ENCODE data around the gene SP140. TPM values are rescaled to one million over a fixed set of nuclear protein-coding genes. Genes with fewer than 3 reads are reported as not detected.
A peak's percentile ranks its signal among the peaks of the same experiment; 100 is the strongest.

The SP140 gene
- total and polyA plus RNA-seq, 2 of the 13 experiments (the other 11 are each of a cell fraction or from before 2014, with no cell fraction given): 0.57 to 0.80 TPM

DNA sequence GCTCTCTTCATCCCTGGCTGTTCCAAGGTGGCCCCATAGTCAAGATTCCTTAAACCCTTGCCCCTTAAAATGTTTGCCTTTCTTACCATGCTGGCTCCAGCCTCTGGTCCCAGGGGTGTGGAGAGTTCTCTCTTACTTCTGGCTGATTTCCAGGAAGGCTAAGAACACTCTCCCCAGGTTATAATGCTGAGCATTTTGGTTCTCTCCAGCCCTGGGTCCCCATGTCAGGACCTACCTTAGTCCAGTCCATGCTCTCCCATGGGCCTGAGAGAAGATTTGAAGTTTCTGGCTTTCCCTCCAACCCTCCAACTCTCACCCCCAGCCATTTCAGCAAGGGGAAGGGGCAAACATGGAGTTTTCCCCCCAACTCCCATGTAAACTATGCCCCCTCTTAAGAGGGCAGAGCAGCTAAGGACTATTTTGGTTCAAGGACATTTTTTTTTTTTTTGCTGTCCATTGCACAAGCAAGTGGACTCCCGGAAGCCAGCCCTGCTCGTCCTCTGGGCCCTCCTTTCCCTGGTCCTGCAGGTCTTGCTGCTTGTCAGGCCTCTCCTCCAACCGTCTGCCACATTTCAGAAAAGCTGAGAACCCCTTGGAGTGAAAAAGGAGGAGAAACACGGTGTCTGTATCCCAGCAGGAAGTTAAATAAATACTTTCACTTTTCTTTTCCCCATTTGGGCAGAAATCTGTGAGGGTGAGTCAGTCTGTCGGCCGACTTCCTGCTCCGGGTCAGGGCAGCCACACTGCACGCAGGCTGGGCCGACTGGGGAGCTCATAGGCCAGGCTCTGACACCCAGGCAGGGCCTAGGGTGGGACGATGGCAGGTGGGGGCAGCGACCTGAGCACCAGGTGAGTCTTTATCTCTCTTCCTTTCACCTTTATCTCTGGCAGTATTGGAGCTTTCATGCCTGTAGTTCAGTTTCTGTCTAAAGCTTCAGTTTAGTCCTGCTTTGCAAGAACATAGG, 101.2 kb downstream of the SP140 start, which contains the start of gene SP140L (continued):
- TF ChIP-seq ZIK1 (CRISPR knock-in tag; IDR thresholded peaks at IDR 0.05; ENCODE audit: borderline replicate concordance, low read depth) (no peak), ZNF547 (CRISPR knock-in tag; IDR thresholded peaks at IDR 0.05) (peak; percentile 65; the same call in 1 of the 2 replicates), ZNF619 (CRISPR knock-in tag; IDR thresholded peaks at IDR 0.05) (peak; percentile 61; the same call in 1 of the 2 replicates), ZNF264 (CRISPR knock-in tag; IDR thresholded peaks at IDR 0.05) (peak; percentile 64; the same call in 1 of the 2 replicates), ZSCAN25 (CRISPR knock-in tag; IDR thresholded peaks at IDR 0.05) (peak; percentile 66), ZNF749 (CRISPR knock-in tag; IDR thresholded peaks at IDR 0.05; ENCODE audit: borderline replicate concordance) (peak; percentile 72; the same call in 1 of the 2 replicates), ZC3H13 (CRISPR knock-in tag; IDR thresholded peaks at IDR 0.05) (no peak), ZNF44 (CRISPR knock-in tag; IDR thresholded peaks at IDR 0.05) (0 out of 2 replicates have a peak, but pooled peaks have one; percentile 33), TGIF2 (CRISPR knock-in tag; IDR thresholded peaks at IDR 0.05) (0 out of 2 replicates have a peak, but pooled peaks have one; percentile 71), MYC (CRISPR knock-in tag; IDR thresholded peaks at IDR 0.05; ENCODE audit: borderline replicate concordance) (peak; percentile 82), ZNF256 (CRISPR knock-in tag; conservative IDR thresholded peaks at IDR 0.05) (no peak), SOX13 (IDR thresholded peaks at IDR 0.05) (no peak), SOX13 (CRISPR knock-in tag; conservative IDR thresholded peaks at IDR 0.05 in 1 of 2, IDR thresholded peaks at IDR 0.05 in 1 of 2) (peak in 1 of 2 experiments; percentile 17; a peak in 1 of 4 replicates), ZNF678 (CRISPR knock-in tag; IDR thresholded peaks at IDR 0.05) (no peak), BORCS8-MEF2B (CRISPR knock-in tag; IDR thresholded peaks at IDR 0.05) (peak; percentile 78)
- TF ChIP-seq, protein P1, sequence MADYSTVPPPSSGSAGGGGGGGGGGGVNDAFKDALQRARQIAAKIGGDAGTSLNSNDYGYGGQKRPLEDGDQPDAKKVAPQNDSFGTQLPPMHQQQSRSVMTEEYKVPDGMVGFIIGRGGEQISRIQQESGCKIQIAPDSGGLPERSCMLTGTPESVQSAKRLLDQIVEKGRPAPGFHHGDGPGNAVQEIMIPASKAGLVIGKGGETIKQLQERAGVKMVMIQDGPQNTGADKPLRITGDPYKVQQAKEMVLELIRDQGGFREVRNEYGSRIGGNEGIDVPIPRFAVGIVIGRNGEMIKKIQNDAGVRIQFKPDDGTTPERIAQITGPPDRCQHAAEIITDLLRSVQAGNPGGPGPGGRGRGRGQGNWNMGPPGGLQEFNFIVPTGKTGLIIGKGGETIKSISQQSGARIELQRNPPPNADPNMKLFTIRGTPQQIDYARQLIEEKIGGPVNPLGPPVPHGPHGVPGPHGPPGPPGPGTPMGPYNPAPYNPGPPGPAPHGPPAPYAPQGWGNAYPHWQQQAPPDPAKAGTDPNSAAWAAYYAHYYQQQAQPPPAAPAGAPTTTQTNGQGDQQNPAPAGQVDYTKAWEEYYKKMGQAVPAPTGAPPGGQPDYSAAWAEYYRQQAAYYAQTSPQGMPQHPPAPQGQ (CRISPR knock-in tag; IDR thresholded peaks at IDR 0.05; ENCODE audit: borderline replicate concordance): no peak
- TF ChIP-seq, protein P2, sequence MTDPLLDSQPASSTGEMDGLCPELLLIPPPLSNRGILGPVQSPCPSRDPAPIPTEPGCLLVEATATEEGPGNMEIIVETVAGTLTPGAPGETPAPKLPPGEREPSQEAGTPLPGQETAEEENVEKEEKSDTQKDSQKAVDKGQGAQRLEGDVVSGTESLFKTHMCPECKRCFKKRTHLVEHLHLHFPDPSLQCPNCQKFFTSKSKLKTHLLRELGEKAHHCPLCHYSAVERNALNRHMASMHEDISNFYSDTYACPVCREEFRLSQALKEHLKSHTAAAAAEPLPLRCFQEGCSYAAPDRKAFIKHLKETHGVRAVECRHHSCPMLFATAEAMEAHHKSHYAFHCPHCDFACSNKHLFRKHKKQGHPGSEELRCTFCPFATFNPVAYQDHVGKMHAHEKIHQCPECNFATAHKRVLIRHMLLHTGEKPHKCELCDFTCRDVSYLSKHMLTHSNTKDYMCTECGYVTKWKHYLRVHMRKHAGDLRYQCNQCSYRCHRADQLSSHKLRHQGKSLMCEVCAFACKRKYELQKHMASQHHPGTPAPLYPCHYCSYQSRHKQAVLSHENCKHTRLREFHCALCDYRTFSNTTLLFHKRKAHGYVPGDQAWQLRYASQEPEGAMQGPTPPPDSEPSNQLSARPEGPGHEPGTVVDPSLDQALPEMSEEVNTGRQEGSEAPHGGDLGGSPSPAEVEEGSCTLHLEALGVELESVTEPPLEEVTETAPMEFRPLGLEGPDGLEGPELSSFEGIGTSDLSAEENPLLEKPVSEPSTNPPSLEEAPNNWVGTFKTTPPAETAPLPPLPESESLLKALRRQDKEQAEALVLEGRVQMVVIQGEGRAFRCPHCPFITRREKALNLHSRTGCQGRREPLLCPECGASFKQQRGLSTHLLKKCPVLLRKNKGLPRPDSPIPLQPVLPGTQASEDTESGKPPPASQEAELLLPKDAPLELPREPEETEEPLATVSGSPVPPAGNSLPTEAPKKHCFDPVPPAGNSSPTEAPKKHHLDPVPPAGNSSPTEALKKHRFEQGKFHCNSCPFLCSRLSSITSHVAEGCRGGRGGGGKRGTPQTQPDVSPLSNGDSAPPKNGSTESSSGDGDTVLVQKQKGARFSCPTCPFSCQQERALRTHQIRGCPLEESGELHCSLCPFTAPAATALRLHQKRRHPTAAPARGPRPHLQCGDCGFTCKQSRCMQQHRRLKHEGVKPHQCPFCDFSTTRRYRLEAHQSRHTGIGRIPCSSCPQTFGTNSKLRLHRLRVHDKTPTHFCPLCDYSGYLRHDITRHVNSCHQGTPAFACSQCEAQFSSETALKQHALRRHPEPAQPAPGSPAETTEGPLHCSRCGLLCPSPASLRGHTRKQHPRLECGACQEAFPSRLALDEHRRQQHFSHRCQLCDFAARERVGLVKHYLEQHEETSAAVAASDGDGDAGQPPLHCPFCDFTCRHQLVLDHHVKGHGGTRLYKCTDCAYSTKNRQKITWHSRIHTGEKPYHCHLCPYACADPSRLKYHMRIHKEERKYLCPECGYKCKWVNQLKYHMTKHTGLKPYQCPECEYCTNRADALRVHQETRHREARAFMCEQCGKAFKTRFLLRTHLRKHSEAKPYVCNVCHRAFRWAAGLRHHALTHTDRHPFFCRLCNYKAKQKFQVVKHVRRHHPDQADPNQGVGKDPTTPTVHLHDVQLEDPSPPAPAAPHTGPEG (CRISPR knock-in tag; IDR thresholded peaks at IDR 0.05): peak; percentile 80
